Ovary (tissue), 3 donors: ENCODE results near the gene GRIPAP1.

Experiments used
- CTCF ChIP-seq, 3 donors: fragments of 450-650 bp in 2 of 3; fragments of 200-600 bp in 1 of 3; IDR thresholded peaks; one replicate each; pipeline versions ENCODE4 v1.5.1 to v1.8.0; 2016 to 2022; ENCODE audit warnings: antibody characterized with exemption in 3 of 3, mild to moderate bottlenecking in 1 of 3
- EP300 ChIP-seq: sonication (generic); formaldehyde crosslinking; IDR thresholded peaks from one replicate; pipeline ENCODE4 v1.6.1; 2017; ENCODE audit warnings: antibody characterized with exemption
- donor health status: DM: no; HTN: no; CAD: no.

GRCh38 chrX:48942895-48943294, 59.2 kb downstream of the GRIPAP1 start:
- TF ChIP-seq CTCF (IDR thresholded peaks at IDR 0.05) = no peak
- no peak for TF ChIP-seq EP300
